ENCODE results near the gene CBS. TPM values are rescaled to one million over a fixed set of nuclear protein-coding genes. Genes with fewer than 3 reads are reported as not detected.

CBS gene
- 10.0 to 12.5 TPM (median 10.4 TPM) in 5 replicates for total RNA-seq (2022; extraction: Qiagen RNA extraction; ENCODE audit: low read depth)

GRCh38 chr21:43075170-43076022 lies at the start of gene CBS:
CBS (minus strand) TSS chr21:43075835; CDS start chr21:43072193, 3,642 bp downstream.

GRCh38 chr21:43106965-43107793 lies 31.5 kb upstream of the CBS start, which contains the start of gene U2AF1:
U2AF1 (minus strand) TSS chr21:43107570; CDS start chr21:43107494, 76 bp downstream.

Other genes with a start within 250 kb of the CBS start
- 22.7 to 31.1 TPM (median 28.2 TPM) in 5 replicates for gene WDR4, start 196.3 kb downstream of the CBS start, total RNA-seq (2022; extraction: Qiagen RNA extraction; ENCODE audit: low read depth)
- 19.5 to 22.1 TPM (median 20.3 TPM) in 5 replicates for gene NDUFV3, start 182.5 kb downstream of the CBS start, total RNA-seq (2022; extraction: Qiagen RNA extraction; ENCODE audit: low read depth)
- not detected in 5 replicates for gene ERVH48-1, start 150.2 kb downstream of the CBS start, total RNA-seq (2022; extraction: Qiagen RNA extraction; ENCODE audit: low read depth)
- 5.3 to 5.8 TPM (median 5.5 TPM) in 5 replicates for gene PKNOX1, start 101.3 kb downstream of the CBS start, total RNA-seq (2022; extraction: Qiagen RNA extraction; ENCODE audit: low read depth)
- 51.1 to 72.5 TPM (median 60.2 TPM) in 5 replicates for gene U2AF1, start 31.7 kb upstream of the CBS start, total RNA-seq (2022; extraction: Qiagen RNA extraction; ENCODE audit: low read depth)
- gene CRYAA, start 93.2 kb upstream of the CBS start, total RNA-seq (2022; extraction: Qiagen RNA extraction; ENCODE audit: low read depth), result not detected in 5 replicates

Measured in A549 treated with GW870086 at 1 μM for 4 hours (cell line).